DOHH2 (cell line): ENCODE results near the gene RABL2B.

ENCODE experiments used
- H3F3A ChIP-seq: fragments of 200-600 bp; sonication (generic), shearing (Covaris generic); 2 replicates; pipeline ENCODE4 v1.6.0; 2016; ENCODE audit warnings: antibody characterized with exemption, mild to moderate bottlenecking; ENCODE audit not compliant: control insufficient read depth, insufficient read depth
- H3K27ac ChIP-seq: fragments of 200-600 bp; sonication (generic); 2 replicates; pipeline ENCODE4 v1.5.1; 2014; ENCODE audit warnings: low read depth, mild to moderate bottlenecking, low read length, moderate library complexity
- H3K27me3 ChIP-seq: fragments of 200-600 bp; sonication (generic); 2 replicates; pipeline ENCODE4 v1.6.1; 2014; ENCODE audit warnings: mild to moderate bottlenecking, low read length, mixed read lengths; ENCODE audit not compliant: control insufficient read depth
- H3K36me3 ChIP-seq: fragments of 200-600 bp; sonication (generic); 2 replicates; pipeline ENCODE4 v1.6.1; 2014; ENCODE audit warnings: mild to moderate bottlenecking, low read length, moderate library complexity, mixed read lengths; ENCODE audit not compliant: control insufficient read depth
- H3K4me1 ChIP-seq: fragments of 200-600 bp; sonication (generic); 2 replicates; pipeline ENCODE4 v1.6.1; 2014; ENCODE audit warnings: mild to moderate bottlenecking, low read length, mixed read lengths; ENCODE audit not compliant: control insufficient read depth
- H3K4me2 ChIP-seq: fragments of 200-600 bp; sonication (generic); 2 replicates; pipeline ENCODE4 v1.6.0; 2014; ENCODE audit warnings: mild to moderate bottlenecking, low read length, moderate library complexity
- H3K4me3 ChIP-seq: fragments of 200-600 bp; sonication (generic); 2 replicates; pipeline ENCODE4 v1.5.1; 2014; ENCODE audit warnings: mild to moderate bottlenecking, low read length, mixed read lengths
- H3K79me2 ChIP-seq: fragments of 200-600 bp; sonication (generic); 2 replicates; pipeline ENCODE4 v1.6.1; 2014; ENCODE audit warnings: mild to moderate bottlenecking, low read length, mixed read lengths; ENCODE audit not compliant: control insufficient read depth
- H3K9me2 ChIP-seq: fragments of 200-600 bp; sonication (generic); replicated peaks from 2 replicates; pipeline ENCODE4 v1.6.1; 2014; ENCODE audit warnings: mild to moderate bottlenecking, low read length, mixed read lengths; ENCODE audit not compliant: control insufficient read depth
- H3K9me3 ChIP-seq: fragments of 200-600 bp; sonication (generic); 2 replicates; pipeline ENCODE4 v1.6.1; 2014; ENCODE audit warnings: antibody characterized with exemption, low read length, mixed read lengths; ENCODE audit not compliant: control insufficient read depth, insufficient read depth
- H4K20me1 ChIP-seq: fragments of 200-600 bp; sonication (generic); 2 replicates; pipeline ENCODE4 v1.6.0; 2014; ENCODE audit warnings: low read depth, mild to moderate bottlenecking, antibody characterized with exemption, low read length, moderate library complexity; ENCODE audit not compliant: control insufficient read depth, insufficient read depth
- CTCF ChIP-seq: fragments of 200-600 bp; sonication (generic); IDR thresholded peaks from one replicate; pipeline ENCODE4 v1.5.1; 2014; ENCODE audit warnings: antibody characterized with exemption, mild to moderate bottlenecking, low read depth, low read length; ENCODE audit not compliant: poor library complexity, severe bottlenecking
- EZH2phosphoT487 ChIP-seq: fragments of 200-600 bp; sonication (generic); IDR thresholded peaks from 2 replicates; pipeline ENCODE4 v1.6.1; 2017; ENCODE audit warnings: borderline replicate concordance, mild to moderate bottlenecking, antibody characterized with exemption, low read length, moderate library complexity, mixed read lengths

Gene RABL2B

GRCh38 chr22:50719814-50720300 is 63.6 kb downstream of the RABL2B start:
- peaks cover 12% of the 10 kb centered on the region; the same call in 1 of the 2 replicates for H3K27me3 ChIP-seq
- no peaks in the 10 kb centered on the region for H3K36me3 ChIP-seq
- no peak overlapping the region for H3K4me3 ChIP-seq
- peaks cover 9% of the 10 kb centered on the region for H3K4me1 ChIP-seq
- no peaks in the 10 kb centered on the region for H3K79me2 ChIP-seq
- no peak overlapping the region for H3K4me2 ChIP-seq
- no peaks in the 10 kb centered on the region for H3F3A ChIP-seq
- H4K20me1 ChIP-seq = no peaks in the 10 kb centered on the region
- no peaks in the 10 kb centered on the region for H3K9me3 ChIP-seq
- no peaks in the 10 kb centered on the region for H3K9me2 ChIP-seq
- no peak overlapping the region for H3K27ac ChIP-seq
- TF ChIP-seq EZH2phosphoT487 = no peak

DNA sequence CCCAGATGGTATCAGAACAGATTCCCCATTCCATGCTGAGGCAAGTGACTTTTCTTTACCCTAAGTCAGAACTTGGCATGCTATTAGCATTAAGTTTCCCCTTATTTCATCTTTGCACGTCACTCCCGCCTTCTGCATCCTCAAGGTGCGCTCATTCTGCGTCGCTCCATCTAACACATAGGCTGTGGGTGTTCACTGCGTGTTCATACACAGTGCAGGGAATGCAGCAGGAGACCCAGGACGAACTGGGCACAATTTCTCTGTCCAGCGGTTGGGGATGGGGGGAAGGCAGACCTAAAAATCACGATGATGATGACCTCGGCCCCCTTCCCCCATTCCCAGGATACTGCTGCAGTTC is 65.1 kb downstream of the RABL2B start:
- H3K4me3 ChIP-seq = no peak overlapping the region
- H3K36me3 ChIP-seq = no peaks in the 10 kb centered on the region
- no peaks in the 10 kb centered on the region for H3K9me2 ChIP-seq
- H3K4me1 ChIP-seq = no peaks in the 10 kb centered on the region
- no peaks in the 10 kb centered on the region for H3F3A ChIP-seq
- H3K79me2 ChIP-seq = no peaks in the 10 kb centered on the region
- peaks cover 12% of the 10 kb centered on the region; the same call in 1 of the 2 replicates for H3K27me3 ChIP-seq
- H4K20me1 ChIP-seq = no peaks in the 10 kb centered on the region
- H3K27ac ChIP-seq = no peak overlapping the region
- no peaks in the 10 kb centered on the region for H3K9me3 ChIP-seq
- H3K4me2 ChIP-seq = no peak overlapping the region
- TF ChIP-seq EZH2phosphoT487 (no peak), CTCF (no peak)

DNA sequence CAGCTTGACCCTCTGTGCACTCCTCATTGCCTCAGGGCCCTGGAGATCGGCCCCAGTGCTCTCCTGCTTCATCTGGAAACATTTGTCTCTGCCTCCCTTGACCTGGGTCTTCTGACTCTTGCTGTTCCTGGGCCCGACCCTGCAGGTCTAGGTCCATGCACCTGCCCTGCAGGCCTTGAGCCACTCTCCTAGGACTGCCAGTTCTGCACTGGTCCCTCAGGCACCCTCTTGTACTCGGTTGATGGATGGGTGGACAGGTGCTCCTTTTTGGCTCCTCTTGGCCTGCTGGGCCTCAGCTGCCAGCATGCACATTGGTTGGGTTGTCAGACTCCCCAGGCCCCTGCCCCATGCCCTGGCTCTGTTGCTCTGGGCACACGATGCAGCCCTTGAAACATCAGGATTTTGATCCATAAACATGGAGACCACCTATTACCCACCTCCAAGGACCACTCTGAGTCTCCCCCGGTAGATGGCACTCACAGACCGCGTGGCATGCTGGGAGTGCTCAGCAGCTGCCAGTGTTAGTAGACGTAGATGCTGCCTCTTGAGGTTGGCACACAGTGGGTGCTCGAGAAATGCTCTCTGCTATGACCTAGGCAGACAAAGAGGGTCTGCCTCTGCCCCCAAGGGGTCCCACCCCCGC is 65.6 kb downstream of the RABL2B start:
- no peaks in the 10 kb centered on the region for H3K79me2 ChIP-seq
- H3K4me2 ChIP-seq = no peak overlapping the region
- TF ChIP-seq EZH2phosphoT487 = no peak
- no peak for TF ChIP-seq CTCF
- no peak overlapping the region for H3K4me3 ChIP-seq
- no peaks in the 10 kb centered on the region for H3K9me2 ChIP-seq
- no peaks in the 10 kb centered on the region for H3F3A ChIP-seq
- H3K27me3 ChIP-seq = peaks cover 12% of the 10 kb centered on the region; the same call in 1 of the 2 replicates
- no peaks in the 10 kb centered on the region for H3K36me3 ChIP-seq
- H3K9me3 ChIP-seq = no peaks in the 10 kb centered on the region
- no peak overlapping the region for H3K27ac ChIP-seq
- H3K4me1 ChIP-seq = no peaks in the 10 kb centered on the region
- H4K20me1 ChIP-seq = no peaks in the 10 kb centered on the region
